ENCODE results near the gene ARHGDIA.

The ARHGDIA gene

DNA sequence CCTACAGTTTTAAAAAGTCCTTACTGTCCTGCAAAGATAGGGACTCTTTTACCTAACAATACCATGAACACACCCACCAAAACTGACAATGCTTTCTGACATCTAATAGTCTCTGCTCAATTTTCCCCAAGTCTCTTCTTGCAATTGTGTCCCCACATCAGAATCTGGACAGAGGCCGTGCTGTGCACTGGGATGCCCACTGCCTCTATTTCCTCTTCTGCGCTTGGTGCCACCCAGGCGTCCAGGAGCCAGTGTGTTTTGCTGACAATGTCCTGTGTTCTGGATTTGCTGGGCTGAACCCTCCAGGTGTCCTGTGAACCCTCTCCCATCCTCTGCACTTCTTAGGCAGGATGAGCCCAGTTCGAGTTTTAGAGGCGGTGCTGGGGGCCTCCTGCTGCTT lies 6.4 kb upstream of the ARHGDIA start:
- Histone ChIP-seq H2AFZ (ENCODE audit: low read depth, low read length) (no peak overlapping the region), H2BK15ac (ENCODE audit: low read depth, poor library complexity, severe bottlenecking) (no peak overlapping the region), H3K14ac (ENCODE audit: low read length in 2 of 2) (no peak overlapping the region), H2AK5ac (ENCODE audit: low read length, severe bottlenecking) (no peak overlapping the region), H3K4ac (ENCODE audit: low read depth in 1 of 2, low read length in 2 of 2) (no peak overlapping the region), H4K91ac (ENCODE audit: low read length) (no peak overlapping the region), H3K27me3 (ENCODE audit: control insufficient read depth in 1 of 2, insufficient read depth in 1 of 2, low read length in 2 of 2) (no peaks in the 10 kb centered on the region), H2BK5ac (ENCODE audit: low read depth, low read length, poor library complexity, severe bottlenecking) (no peak overlapping the region), H3K36me3 (ENCODE audit: control insufficient read depth in 1 of 2, insufficient read depth in 2 of 2, low read depth in 1 of 2, low read length in 2 of 2) (peaks cover 21 to 36% of the 10 kb centered on the region in 2 experiments), H3K4me1 (ENCODE audit: control insufficient read depth, insufficient read depth, low read depth, low read length) (peaks cover 2% of the 10 kb centered on the region), H3K4me3 (ENCODE audit: insufficient read depth in 1 of 2, low read depth in 1 of 2, low read length in 2 of 2) (no peak overlapping the region), H4K8ac (ENCODE audit: low read length) (no peak overlapping the region), H3K23ac (ENCODE audit: low read length in 2 of 2) (no peak overlapping the region), H3K9me3 (ENCODE audit: control insufficient read depth, low read length) (no peaks in the 10 kb centered on the region), H2BK120ac (ENCODE audit: low read depth, low read length) (no peak overlapping the region), H3K79me1 (replicated peaks; ENCODE audit: low read length, poor library complexity, severe bottlenecking) (peaks cover 6% of the 10 kb centered on the region), H3K27ac (ENCODE audit: low read length, poor library complexity, severe bottlenecking) (no peak overlapping the region), H3K9ac (ENCODE audit: low read length) (no peak overlapping the region), H2BK12ac (ENCODE audit: low read length in 2 of 2) (no peak overlapping the region), H3K18ac (ENCODE audit: low read depth in 1 of 2, low read length in 2 of 2) (no peak overlapping the region), H3K4me2 (ENCODE audit: low read length, poor library complexity, severe bottlenecking) (no peak overlapping the region)
- 99% methylated on average over 3 of the region's 5 CpGs for WGBS
- DNase-seq: no peak

DNA sequence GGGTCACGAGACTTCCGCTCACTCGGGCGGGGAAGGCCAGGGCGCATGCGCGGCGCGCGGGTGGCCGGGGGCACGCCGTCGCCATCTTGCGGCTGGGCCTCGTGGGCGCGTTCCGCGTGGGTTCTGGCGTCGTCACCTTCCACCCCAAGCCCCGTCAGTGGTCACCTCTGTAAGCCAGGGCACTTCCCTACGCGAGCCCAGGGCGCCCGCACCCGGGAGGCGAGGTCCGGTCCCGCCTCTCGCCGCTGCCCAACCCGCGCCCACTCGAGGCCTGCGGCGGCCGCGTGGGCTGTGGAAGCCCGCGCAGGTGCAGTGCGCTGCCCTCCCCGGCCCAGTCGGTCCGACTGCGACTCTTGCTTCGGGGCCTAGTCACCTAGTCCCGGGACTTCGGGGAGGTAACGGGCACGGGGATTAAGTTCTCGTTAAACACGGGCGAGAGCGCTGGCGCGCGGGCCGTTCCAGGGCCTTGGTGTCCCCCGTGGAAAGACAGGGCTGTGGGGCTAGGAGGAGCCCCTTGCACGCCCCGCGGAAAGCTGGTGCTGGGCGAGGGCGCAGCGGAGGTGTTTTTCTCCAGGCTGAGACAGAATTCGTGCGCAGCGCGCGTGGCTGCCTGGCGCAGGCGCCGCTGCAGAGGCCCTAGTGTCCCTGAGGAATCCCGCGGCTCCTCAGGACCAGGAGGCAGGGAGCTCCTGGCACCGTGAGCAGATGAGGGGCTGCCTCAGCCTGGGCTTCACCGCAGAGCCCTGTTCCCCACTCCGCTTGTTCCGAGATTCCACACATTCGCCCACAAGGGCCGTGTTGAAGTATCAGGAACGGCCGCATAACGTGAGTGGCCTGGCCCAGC lies 472 bp upstream of the ARHGDIA start:
- Histone ChIP-seq H2BK5ac (ENCODE audit: low read depth, low read length, poor library complexity, severe bottlenecking) (peak overlapping the region; percentile 94), H3K27ac (ENCODE audit: low read length, poor library complexity, severe bottlenecking) (peak overlapping the region; percentile 79), H3K4ac (ENCODE audit: low read depth in 1 of 2, low read length in 2 of 2) (peak overlapping the region; percentile 99 to 100), H2BK120ac (ENCODE audit: low read depth, low read length) (peak overlapping the region; percentile 100), H4K8ac (ENCODE audit: low read length) (peak overlapping the region; percentile 100), H3K4me2 (ENCODE audit: low read length, poor library complexity, severe bottlenecking) (peak overlapping the region; percentile 86), H2BK12ac (ENCODE audit: low read length in 2 of 2) (peak overlapping the region; percentile 80 to 81), H4K91ac (ENCODE audit: low read length) (peak overlapping the region; percentile 100), H3K18ac (ENCODE audit: low read depth in 1 of 2, low read length in 2 of 2) (peak overlapping the region; percentile 100), H3K4me1 (ENCODE audit: control insufficient read depth, insufficient read depth, low read depth, low read length) (peaks cover 45% of the 10 kb centered on the region), H3K36me3 (ENCODE audit: control insufficient read depth in 1 of 2, insufficient read depth in 2 of 2, low read depth in 1 of 2, low read length in 2 of 2) (peaks cover 20 to 38% of the 10 kb centered on the region in 2 experiments), H3K23ac (ENCODE audit: low read length in 2 of 2) (peak overlapping the region in 1 of 2 experiments; percentile 98), H3K9ac (ENCODE audit: low read length) (peak overlapping the region; percentile 91), H3K14ac (ENCODE audit: low read length in 2 of 2) (peak overlapping the region in 1 of 2 experiments; percentile 99), H2AFZ (ENCODE audit: low read depth, low read length) (peak overlapping the region; percentile 85), H2AK5ac (ENCODE audit: low read length, severe bottlenecking) (peak overlapping the region; percentile 79), H2BK15ac (ENCODE audit: low read depth, poor library complexity, severe bottlenecking) (peak overlapping the region; percentile 100), H3K9me3 (ENCODE audit: control insufficient read depth, low read length) (no peaks in the 10 kb centered on the region), H3K27me3 (ENCODE audit: control insufficient read depth in 1 of 2, insufficient read depth in 1 of 2, low read length in 2 of 2) (no peaks in the 10 kb centered on the region), H3K79me1 (replicated peaks; ENCODE audit: low read length, poor library complexity, severe bottlenecking) (peaks cover 12% of the 10 kb centered on the region), H3K4me3 (ENCODE audit: insufficient read depth in 1 of 2, low read depth in 1 of 2, low read length in 2 of 2) (peak overlapping the region; percentile 83 to 88)
- 7% methylated on average over 78 of the region's 86 CpGs for WGBS
- DNase-seq: peak; percentile 88

DNA sequence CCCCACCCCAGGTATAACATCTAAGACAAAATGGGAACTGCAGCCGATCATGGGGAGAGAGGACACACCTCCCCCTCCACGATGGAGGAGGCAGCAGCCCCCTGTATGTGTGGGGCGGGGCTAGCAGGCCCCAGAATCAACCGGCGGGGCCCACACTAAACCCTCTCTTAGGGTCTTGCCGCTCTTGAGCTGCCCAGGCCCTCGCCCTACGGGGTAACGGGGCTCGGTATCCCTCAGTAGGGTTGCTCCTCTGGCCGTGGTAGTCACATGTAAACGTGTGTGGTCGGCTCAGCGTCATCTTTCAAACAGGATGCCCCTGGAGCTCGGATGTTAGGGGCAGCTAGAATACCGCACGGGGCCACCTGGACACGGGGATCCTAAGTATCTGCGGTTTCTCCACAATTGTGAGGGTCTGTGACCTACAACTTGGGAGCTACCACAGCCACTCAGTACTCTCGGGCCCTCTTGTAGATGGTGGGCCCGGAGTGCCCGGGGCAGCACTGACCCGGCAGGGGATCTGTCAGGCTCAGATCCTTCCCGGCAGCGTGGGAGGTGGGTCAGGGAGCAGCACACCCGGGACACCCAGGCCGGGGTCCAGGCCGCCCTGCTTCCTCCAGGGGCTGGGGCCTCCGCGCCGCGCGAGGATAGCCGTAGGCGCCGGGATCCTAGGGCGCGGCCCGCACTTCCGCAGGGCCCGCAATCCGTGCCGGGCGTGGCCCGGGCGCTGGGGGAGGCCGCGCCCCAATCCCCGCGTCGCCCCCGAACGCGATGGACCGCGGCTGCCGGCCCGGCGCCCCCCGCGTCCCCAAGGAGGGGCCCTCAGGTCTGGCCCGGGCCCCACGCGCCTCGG lies 781 bp downstream of the ARHGDIA start:
- no peak overlapping the region for H2AFZ ChIP-seq (ENCODE audit: low read depth, low read length)
- H2BK5ac ChIP-seq (ENCODE audit: low read depth, low read length, poor library complexity, severe bottlenecking): peak overlapping the region; percentile 75
- peak overlapping the region; percentile 82 to 88 for H3K4me3 ChIP-seq (ENCODE audit: insufficient read depth in 1 of 2, low read depth in 1 of 2, low read length in 2 of 2)
- no peaks in the 10 kb centered on the region for H3K27me3 ChIP-seq (ENCODE audit: control insufficient read depth in 1 of 2, insufficient read depth in 1 of 2, low read length in 2 of 2)
- H2BK120ac ChIP-seq (ENCODE audit: low read depth, low read length): peak overlapping the region; percentile 100
- peaks cover 57% of the 10 kb centered on the region for H3K4me1 ChIP-seq (ENCODE audit: control insufficient read depth, insufficient read depth, low read depth, low read length)
- peak overlapping the region; percentile 92 for H3K9ac ChIP-seq (ENCODE audit: low read length)
- H3K14ac ChIP-seq (ENCODE audit: low read length in 2 of 2): peak overlapping the region; percentile 77 to 96
- H4K8ac ChIP-seq (ENCODE audit: low read length): peak overlapping the region; percentile 73
- H3K4ac ChIP-seq (ENCODE audit: low read depth in 1 of 2, low read length in 2 of 2): peak overlapping the region; percentile 97 to 99
- H3K9me3 ChIP-seq (ENCODE audit: control insufficient read depth, low read length): no peaks in the 10 kb centered on the region
- H4K91ac ChIP-seq (ENCODE audit: low read length): peak overlapping the region; percentile 94
- H3K4me2 ChIP-seq (ENCODE audit: low read length, poor library complexity, severe bottlenecking): peak overlapping the region; percentile 77
- peak overlapping the region in 1 of 2 experiments; percentile 57 for H3K23ac ChIP-seq (ENCODE audit: low read length in 2 of 2)
- peak overlapping the region; percentile 83 for H3K27ac ChIP-seq (ENCODE audit: low read length, poor library complexity, severe bottlenecking)
- peak; percentile 71 for DNase-seq
- H3K18ac ChIP-seq (ENCODE audit: low read depth in 1 of 2, low read length in 2 of 2): peak overlapping the region; percentile 81 to 96
- H2BK15ac ChIP-seq (ENCODE audit: low read depth, poor library complexity, severe bottlenecking): peak overlapping the region; percentile 33
- peak overlapping the region in 1 of 2 experiments; percentile 61 for H2BK12ac ChIP-seq (ENCODE audit: low read length in 2 of 2)
- H3K79me1 ChIP-seq (replicated peaks; ENCODE audit: low read length, poor library complexity, severe bottlenecking): peaks cover 15% of the 10 kb centered on the region
- H2AK5ac ChIP-seq (ENCODE audit: low read length, severe bottlenecking): peak overlapping the region; percentile 49
- peaks cover 27 to 50% of the 10 kb centered on the region in 2 experiments for H3K36me3 ChIP-seq (ENCODE audit: control insufficient read depth in 1 of 2, insufficient read depth in 2 of 2, low read depth in 1 of 2, low read length in 2 of 2)
- under 1% methylated on average over 42 of the region's 65 CpGs for WGBS

Measured in mesenchymal stem cell (in vitro differentiated cells and primary cell).